HG03378 (cell line): Measurements from ENCODE around the gene AKR1E2.
"Not testable (repeated sequence)": the region's sequence is repeated elsewhere in the genome, so short reads cannot be mapped to it uniquely, and the experiment has no call there.

ENCODE experiments used
- ATAC-seq: cut with Tn5 transposase; IDR thresholded peaks from one replicate; pipeline ENCODE4 v1.9.1; 2021; ENCODE audit warnings: mild to moderate bottlenecking, moderate library complexity; ENCODE audit not compliant: unreplicated experiment

Gene AKR1E2

DNA sequence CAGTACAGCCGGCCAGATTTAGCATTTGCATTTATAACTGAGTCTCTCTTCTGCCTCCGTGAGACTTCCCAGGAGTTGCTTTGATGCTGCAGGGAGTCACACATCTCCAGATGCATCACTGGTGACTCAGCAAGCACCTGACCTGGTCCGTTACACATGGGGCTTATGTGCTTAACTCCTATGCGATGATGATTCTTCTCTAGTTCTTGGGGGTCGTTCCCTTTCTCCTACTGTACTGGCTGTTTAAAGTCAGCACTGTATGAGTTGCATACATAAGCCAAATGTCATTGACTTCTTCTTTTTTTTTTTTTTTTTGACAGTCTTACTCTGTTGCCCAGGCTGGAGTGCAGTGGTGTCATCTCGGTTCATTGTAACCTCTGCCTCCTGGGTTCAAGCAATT, 13.0 kb upstream of the AKR1E2 start:
- ATAC-seq: no peak

DNA sequence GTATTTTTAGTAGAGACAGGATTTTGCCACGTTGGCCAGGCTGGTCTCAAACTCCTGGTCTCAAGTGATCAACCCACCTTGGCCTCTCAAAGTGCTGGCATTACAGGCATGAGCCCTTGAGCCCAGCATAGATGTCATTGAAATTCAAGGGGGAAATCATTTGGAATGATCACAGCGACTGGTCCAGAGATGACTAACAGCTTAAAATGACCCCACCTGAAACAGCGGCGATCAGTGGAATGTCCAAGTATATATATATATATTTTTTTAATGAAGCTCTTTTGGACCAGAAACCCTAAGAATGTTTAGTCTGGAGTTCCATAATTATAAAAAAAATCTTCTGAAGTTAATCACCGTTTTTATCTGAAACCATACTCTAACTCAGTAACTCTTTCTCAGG, 12.5 kb upstream of the AKR1E2 start:
- ATAC-seq: no peak

DNA sequence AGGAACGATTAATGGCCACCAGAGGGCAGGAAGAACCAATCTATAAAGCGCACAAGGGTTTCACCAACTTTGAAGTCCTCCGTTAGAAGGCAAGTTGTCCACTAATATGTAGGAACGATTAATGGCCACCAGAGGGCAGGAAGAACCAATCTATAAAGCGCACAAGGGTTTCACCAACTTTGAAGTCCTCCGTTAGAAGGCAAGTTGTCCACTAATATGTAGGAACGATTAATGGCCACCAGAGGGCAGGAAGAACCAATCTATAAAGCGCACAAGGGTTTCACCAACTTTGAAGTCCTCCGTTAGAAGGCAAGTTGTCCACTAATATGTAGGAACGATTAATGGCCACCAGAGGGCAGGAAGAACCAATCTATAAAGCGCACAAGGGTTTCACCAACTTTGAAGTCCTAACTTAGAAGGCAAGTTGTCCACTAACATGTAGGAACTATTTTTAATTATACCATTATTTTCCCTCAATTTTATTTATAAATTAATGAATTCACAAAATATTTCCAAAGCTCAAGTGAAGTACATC, 10.3 kb upstream of the AKR1E2 start:
- not testable (repeated sequence) for ATAC-seq

DNA sequence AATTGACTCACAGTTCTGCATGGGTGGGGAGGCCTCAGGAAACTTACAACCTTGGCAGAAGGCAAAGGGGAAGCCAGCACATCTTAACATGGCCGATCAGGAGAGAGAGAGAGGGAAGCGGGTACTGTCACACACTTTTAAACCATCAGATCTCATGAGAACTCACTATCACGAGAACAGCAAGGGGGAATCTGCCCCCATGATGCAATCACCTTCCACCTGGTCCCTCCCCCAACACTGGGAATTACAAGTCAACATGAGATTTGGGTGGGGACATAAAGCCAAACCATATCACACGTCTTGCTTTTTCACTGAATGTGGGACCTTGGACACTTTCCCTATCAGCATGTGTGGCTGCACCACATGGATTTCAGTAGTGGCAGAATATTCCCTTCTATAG, 9.0 kb upstream of the AKR1E2 start:
- no peak for ATAC-seq

DNA sequence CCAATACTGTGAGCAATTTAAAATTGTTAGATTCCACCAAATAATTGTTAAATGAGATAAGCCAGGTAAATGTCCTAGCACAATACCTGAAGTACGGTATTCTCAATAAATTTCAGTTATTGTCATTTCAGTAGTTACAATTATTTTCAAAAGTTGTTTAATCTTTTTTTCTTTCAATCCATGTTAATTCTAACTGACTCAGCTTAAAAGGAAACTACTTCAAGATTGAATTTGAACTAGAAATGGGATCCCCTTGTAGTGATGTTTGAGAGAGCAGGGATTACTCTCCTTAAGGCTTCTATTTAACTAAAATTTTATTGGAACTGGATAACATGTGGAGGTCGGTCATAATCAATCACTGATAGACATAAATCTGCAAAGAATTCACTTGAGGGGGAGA, 6.9 kb upstream of the AKR1E2 start:
- no peak for ATAC-seq

DNA sequence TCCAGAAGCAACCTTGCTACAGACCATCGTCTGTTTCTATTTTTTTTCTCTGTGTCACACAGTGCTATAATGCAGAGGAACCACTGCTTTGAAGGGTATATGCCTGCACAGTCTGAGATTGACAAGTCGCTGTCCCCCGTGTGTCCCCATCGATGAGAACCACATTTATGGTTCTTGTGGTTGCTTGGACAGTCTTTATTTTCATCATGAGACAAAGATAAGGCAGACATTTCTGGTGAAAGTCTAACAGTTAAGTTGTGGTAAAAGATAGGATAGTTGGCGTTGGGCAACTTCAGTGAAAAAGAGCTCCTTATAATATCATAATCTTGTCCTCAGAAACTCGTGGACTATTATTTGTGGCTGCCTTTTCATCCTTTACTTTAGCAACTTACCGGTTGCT, 6.3 kb upstream of the AKR1E2 start:
- no peak for ATAC-seq

DNA sequence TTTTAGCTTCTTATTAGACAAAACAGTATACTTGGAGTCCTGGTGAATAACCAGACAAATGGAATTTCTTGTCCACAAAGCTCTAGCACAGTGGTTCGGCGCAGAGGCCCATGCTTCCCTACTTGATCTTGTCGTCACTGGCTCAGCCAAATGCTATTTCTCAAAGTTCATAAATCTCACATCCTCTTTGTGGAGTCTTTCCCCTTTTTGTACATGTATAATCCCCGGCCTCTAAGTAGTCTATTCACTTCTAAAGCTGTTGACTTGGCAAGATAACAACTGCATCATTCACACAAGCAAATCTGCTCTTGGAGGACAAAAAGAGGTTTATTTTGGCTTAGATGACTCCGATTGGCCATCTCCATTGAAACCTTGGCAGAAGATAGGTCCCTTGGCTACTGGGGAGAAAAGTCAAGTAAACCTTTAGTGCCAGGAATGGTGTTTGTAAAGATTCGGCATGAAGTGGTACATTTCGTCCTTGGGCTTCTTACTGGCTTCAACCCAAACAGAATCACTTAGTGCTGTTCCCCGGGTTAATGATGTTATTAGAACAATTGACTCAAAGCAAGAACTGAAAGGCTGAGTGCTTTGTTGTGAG, 5.1 kb upstream of the AKR1E2 start:
- ATAC-seq: no peak

DNA sequence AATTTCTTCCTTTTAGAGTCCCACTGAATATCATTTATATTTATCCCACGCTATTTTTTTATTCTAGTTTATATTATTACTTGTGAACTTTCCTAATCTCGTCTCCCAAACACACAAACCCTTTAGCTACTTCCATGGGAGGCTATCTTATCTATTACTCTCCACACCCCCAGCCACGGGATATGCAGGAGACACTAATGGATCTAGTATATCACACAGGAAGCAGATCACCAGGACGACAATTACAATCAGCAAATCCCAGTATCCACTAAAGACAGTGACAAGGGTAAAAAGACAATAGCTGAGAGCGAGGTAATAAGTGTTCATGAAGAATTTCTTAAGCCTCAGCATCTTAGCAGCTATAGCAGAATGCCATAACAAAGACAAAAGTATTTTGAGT, 3.8 kb upstream of the AKR1E2 start:
- no peak for ATAC-seq

DNA sequence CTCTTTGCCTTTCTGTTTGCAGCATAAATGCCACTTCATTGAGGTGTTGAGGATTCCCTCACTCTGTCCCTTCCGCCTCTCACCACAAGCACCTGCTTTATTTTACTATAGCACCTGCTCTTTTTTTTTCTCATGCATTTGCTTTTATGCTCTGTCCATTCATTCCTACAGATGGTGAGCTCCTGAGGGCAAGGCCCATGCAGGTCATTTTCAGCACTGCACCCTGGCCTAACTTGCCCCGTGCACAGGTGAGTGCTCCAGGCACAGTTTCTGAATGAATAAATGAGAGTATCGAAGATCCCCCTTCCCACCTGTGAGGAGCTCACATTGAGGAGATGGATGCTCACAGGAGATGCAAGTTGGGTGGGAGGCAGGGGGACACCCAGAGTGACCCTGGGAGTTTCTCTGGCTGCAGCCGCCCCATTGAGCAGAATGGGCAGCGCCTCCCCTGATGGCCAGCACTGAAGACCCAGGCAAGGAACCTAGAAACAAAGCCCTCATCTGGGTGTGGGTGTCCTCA, 1.2 kb upstream of the AKR1E2 start:
- ATAC-seq: no peak

DNA sequence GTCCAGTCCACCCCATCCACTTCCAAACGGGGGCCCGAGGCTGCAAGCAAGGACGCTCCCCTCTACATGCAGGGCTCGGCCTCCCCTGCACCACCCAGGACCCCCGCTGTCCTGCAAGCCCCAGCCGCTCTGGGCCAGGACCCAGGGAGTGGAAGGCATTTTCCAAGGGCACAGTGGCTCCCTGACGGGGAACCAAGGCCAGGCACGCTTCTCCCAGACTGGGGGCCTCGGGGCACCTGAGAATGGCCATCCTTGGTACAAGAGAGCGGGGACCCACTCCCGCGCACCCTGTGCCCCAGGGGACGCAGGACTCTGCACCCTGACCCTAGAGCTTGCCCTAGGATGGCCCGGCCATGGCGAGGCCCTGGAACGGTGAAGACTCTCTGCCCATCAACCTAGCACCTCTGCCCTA, 545 bp upstream of the AKR1E2 start:
- no peak for ATAC-seq

DNA sequence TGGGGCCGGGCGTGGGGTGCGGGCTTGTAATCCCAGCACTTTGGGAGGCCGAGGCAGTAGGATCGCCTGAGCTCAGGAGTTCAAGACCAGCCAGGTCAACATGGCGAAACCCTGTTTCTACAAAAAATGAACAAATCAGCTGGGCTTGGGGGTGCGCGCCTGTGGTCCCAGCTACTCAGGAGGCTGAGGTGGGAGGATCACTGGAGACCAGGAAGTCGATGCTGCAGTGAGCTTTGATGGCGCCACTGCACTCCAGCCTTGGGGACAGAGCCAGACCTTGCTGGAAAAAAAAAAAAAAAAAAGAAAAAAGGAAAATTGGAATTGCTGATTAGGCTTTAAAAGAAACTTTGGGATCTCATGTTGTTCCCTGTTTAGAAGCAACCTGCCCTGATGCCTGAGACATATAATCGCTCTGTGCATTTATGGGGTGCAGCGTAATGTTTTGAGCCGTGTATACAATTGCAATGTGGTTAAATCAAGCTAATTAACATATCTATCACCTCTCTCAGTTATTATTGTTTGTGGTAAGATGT, 851 bp downstream of the AKR1E2 start:
- no peak for ATAC-seq

DNA sequence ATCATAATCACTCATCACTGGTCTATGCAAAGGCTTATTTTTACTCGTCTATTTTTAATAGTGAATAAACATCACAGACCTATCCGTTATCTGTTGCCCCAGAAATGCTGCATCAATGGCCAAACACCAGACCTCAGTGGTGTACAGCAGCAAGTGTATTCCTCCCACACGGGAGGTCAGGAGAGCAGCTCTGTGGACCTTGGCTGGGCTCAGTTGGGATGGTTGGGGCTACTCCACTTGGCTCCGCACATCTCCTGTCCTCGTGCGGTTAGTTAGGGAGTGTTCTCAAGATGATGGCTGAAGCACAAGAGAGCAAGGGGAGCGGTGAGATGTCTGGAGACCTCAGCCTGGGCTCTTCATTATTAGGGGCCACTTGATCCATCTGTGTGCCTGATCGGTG, 2.0 kb downstream of the AKR1E2 start:
- ATAC-seq: no peak

DNA sequence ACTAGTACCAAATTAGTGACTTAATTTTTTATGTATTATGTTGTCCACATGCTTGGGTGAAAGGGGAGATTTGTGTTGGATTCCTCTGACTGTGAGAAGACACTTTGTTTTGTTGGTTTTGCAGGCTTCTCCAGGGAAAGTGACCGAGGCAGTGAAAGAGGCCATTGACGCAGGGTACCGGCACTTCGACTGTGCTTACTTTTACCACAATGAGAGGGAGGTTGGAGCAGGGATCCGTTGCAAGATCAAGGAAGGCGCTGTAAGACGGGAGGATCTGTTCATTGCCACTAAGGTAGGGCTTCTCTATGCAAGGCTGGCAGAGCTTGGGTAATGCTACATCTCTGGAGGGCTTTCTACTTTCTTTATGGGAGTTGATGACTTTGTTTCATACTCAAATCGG, 4.5 kb downstream of the AKR1E2 start:
- no peak for ATAC-seq

DNA sequence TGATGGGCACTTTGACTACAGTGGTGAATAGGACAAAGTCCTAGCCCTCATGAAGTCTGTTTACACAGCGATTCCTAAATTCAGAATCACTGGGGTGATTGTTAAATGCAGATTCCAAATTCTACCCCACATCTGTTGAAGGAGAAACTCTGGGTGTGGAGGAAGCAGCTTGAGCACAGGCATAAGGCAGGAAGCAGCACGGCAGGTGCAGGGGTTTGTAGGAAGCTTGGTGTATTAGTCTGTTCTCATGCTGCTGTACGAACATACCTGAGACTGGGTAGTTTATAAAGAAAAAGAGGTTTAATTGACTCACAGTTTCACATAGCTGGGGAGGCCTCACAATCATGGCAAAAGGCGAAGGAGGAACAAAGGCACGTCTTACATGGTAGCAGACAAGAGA, 5.1 kb downstream of the AKR1E2 start:
- no peak for ATAC-seq

DNA sequence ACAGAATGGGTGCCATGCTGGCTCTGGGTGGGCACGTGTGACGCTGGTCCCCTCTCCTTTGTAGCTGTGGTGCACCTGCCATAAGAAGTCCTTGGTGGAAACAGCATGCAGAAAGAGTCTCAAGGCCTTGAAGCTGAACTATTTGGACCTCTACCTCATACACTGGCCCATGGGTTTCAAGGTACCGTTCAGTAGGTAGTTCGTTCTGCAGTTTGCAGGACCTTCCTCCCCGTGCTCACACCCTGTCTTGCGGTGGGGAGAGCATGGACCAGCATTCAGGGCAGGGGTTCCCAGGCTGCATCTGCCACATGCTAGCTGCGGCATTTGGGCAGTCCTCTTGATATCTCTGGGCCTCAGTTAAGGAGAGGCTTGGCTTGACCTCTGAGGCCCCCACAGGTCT, 7.3 kb downstream of the AKR1E2 start:
- ATAC-seq: no peak

DNA sequence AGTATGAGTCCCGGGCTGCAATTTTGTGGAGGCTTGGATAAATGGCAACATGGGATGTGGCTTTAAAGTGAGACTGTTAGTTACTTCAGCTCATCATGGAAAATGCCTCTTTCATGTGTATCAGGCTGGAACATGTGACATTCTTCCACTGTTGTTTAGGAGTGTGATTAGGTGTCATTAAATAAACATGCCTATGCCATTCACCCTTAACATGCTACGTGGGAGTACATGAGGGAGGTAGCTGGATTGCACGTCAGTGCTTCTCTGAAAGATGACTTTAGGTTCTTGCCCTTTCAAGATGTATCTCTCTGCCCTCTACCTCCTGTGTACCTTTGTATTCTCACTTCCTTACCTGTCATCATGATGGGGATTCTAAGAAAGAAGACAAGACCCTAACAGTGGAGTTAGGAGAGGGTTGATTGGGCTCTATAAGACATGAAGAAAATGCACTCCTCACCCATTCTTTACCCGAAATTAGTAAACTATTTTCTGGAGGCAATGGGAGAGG, 8.9 kb downstream of the AKR1E2 start:
- ATAC-seq: no peak

DNA sequence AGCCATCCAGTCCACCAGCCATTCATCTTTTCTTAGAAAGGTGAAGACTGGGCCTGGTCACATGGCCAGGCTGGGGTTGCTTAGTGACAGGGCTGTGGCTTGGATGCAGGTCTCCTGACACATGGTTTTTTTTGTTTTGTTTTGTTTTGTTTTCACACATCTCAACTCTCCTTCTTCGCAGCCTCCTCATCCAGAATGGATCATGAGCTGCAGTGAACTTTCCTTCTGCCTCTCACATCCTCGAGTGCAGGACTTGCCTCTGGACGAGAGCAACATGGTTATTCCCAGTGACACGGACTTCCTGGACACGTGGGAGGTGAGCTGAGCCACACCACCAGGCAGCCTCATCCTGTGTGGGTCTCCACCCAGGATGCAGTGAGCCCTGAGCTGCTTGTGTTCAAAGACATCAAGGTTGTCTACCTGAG, 9.5 kb downstream of the AKR1E2 start:
- no peak for ATAC-seq

DNA sequence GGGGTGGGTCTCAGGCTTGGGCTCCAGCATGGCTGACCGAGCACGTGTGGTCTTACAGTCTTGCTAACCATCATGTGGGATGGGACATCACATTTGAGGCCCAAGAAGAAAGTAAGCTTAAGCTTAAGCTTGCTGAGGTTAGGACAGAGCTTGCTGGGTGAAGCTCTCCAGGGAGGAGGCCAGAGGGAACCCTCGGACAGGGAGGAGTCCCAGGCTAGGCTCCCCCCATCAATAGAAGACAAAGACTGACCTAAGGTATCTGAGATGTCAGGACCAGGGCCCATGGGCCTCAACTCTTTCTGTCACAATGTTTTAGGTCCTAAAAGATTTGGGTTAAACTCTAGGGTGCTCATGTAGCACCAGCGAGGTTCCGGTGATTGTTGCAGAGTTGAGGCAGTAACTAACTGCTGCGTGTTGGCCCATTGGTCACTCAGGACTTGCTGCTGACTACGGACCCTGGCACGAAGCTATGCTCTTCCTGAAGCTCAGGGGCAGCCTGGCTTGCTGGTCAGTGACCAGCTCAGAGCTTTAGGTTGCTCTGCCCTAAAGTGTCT, 10.5 kb downstream of the AKR1E2 start:
- no peak for ATAC-seq

DNA sequence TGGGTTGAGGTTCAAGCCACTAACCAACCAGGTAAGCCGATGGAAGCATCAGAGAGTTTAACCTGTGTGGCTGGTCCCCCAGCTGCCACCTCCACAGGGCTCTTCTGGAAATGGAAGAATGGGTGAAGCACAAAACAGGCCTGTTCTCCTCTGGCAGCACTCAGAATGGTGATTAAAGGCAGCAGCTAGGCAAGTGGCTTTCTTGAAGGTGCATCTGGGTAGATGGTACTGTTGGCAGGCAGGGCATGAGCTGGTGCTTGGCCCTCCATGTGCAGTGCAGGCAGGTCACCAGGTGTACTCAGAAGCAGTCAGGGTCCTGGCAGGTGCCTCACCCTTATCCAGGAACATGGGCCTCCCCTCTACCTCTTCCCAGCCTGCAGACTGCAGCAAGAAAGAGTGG, 11.5 kb downstream of the AKR1E2 start:
- no peak for ATAC-seq

DNA sequence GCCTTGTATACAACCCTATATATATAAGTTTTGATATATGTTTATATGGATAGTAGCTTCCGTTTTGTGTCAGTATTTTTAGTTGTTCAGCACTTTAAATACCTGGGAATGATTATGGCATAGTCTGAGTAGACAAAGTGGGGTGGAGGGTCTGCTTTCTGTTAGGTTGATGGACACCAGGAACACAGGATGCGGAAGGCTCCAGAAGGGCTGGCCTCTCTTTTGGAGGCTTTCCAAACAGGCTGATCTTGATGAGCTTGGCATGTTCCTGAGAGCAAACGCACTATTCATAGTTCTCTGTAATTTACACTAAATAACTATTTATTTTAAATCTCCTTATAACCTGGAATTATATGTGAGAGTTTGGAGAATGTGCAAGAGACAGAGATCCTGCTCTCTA, 12.7 kb downstream of the AKR1E2 start:
- ATAC-seq: no peak

DNA sequence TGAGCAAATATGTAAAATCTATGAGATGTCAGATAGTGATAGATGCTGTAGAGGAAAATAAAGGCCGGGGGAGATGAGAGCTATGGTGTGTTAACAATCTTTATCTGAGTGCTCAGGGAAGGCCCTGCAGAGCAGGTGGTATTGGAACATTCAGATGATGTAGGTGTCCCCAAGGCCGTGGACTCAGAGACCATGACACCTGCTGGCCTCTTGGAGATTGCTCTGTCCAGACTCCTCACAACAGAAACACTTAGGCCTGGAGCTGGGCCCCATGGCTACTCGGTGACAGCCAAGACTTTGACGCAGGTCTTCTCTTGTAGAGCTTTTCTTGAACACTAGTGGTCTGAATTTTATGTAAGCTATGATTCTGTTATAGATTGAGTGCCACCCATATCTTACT, 13.3 kb downstream of the AKR1E2 start:
- no peak for ATAC-seq

DNA sequence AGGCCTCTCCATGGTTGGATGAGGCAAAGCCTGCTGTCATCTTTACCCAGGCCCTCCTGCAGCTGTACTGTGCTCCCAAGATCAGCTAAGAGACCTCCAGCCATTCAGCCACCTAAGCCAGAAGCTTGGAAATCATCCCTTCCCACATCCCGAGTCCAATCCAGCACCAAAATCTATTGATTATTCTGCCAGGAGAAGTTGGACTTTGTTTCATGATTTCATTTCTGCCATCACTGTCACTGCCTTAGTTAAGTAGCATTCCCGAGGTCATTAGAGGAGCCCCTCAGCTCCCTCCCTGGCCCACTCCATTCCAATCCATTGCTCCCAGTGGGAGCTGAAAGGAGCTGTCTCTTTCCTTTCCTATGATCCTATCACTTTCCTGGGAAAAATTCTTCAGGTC, 14.1 kb downstream of the AKR1E2 start:
- no peak for ATAC-seq
